K562 (cell line): ENCODE measurements around the gene BOC. TPM values are rescaled to one million over a fixed set of nuclear protein-coding genes. Genes with fewer than 3 reads are reported as not detected.
A peak's percentile ranks its signal among the peaks of the same experiment; 100 is the strongest.

Source experiments
- ATAC-seq: fragments of 200-7000 bp; cut with Tn5 transposase; 3 replicates; pipeline ENCODE4 v1.9.1; 2020; ENCODE audit warnings: moderate library complexity
- BruUV-seq: library from RNA; stranded (reverse); fragments of 400-500 nt; replicated peaks from 2 replicates; lab custom pipeline; 2021; lab: Mats Ljungman, UMichigan
- CTCF ChIA-PET: fragments of 300-600 bp; formaldehyde crosslinking; extraction: SDS; loops from one replicate; lab custom pipeline; 2021; ENCODE audit warnings: low intra/inter-chr PET ratio; lab: Yijun Ruan, JAX
- POLR2A ChIA-PET: fragments of 300-600, 350-650 bp; sonication (Branson Sonifier 250); formaldehyde crosslinking; extraction: SDS; loops from one replicate; lab custom pipeline; 2021; ENCODE audit warnings: antibody characterized with exemption, inconsistent platforms; lab: Yijun Ruan, JAX
- DNase-seq, 4 experiments: peaks; one replicate each; pipeline versions ENCODE4 v3.0.0 to v3.0.0-alpha.2; 2011 to 2018; ENCODE audit warnings: low spot score in 3 of 4, mixed read lengths in 3 of 4; ENCODE audit errors: extremely low read depth in 1 of 4
- FAIRE-seq: peaks from 2 replicates; lab custom pipeline; 2011; peaks lifted over from hg19 to GRCh38; lab: Jason Lieb, UNC
- H2AFZ ChIP-seq: 2 replicates; pipeline ENCODE4 v1.6.0; 2011; ENCODE audit warnings: low read depth, low read length, control low read depth, inconsistent platforms
- H3K27ac ChIP-seq: fragments of 200-600 bp; 3 replicates; pipeline ENCODE4 v1.8.0; 2011; ENCODE audit warnings: low read depth, mild to moderate bottlenecking, control low read depth, inconsistent platforms, low read length, moderate library complexity, mixed read lengths; ENCODE audit errors: extremely low read depth
- H3K27me3 ChIP-seq, 2 experiments: fragments of 300-600 bp in 1 of 2; 2 replicates in 1 of 2; 3 replicates in 1 of 2; pipeline versions ENCODE4 v1.6.0 to v1.8.0; 2011; ENCODE audit warnings: inconsistent platforms in 2 of 2, low read length in 2 of 2, mild to moderate bottlenecking in 1 of 2, mixed read lengths in 1 of 2, moderate library complexity in 1 of 2; ENCODE audit not compliant: control insufficient read depth in 2 of 2, insufficient read depth in 2 of 2
- H3K36me3 ChIP-seq: fragments of 300-600 bp; 3 replicates; pipeline ENCODE4 v1.8.0; 2011; ENCODE audit warnings: mild to moderate bottlenecking, low read length, inconsistent platforms; ENCODE audit not compliant: control insufficient read depth, insufficient read depth
- H3K4me1 ChIP-seq, 2 experiments: fragments of 200-600 bp in 1 of 2; replicated peaks in 1 of 2; 2 replicates in 1 of 2; 3 replicates in 1 of 2; pipeline versions ENCODE4 v1.5.1 to v1.8.0; 2011; ENCODE audit warnings: inconsistent platforms in 2 of 2, low read length in 2 of 2, mild to moderate bottlenecking in 1 of 2, mixed read lengths in 1 of 2, moderate library complexity in 1 of 2; ENCODE audit not compliant: control insufficient read depth in 2 of 2, insufficient read depth in 2 of 2
- H3K4me2 ChIP-seq: 2 replicates; pipeline ENCODE4 v1.6.1; 2011; ENCODE audit warnings: low read length, control low read depth, inconsistent platforms, mixed read lengths; ENCODE audit not compliant: insufficient read depth
- H3K4me3 ChIP-seq: fragments of 200-600 bp; sonication (generic), shearing (Covaris generic); 2 replicates; pipeline ENCODE4 v1.5.1; 2016; ENCODE audit warnings: control low read depth, inconsistent platforms
- H3K79me2 ChIP-seq: fragments of 200-600 bp; 3 replicates; pipeline ENCODE4 v1.8.0; 2011; ENCODE audit warnings: low read length, inconsistent platforms; ENCODE audit not compliant: control insufficient read depth, insufficient read depth
- H3K9ac ChIP-seq, 2 experiments: 2 replicates each; pipeline versions ENCODE4 v1.6.0 to v1.6.1; 2011; ENCODE audit warnings: low read depth in 2 of 2, low read length in 2 of 2, control low read depth in 1 of 2, inconsistent platforms in 1 of 2, mild to moderate bottlenecking in 1 of 2, mixed read lengths in 1 of 2; ENCODE audit not compliant: insufficient read depth in 1 of 2
- H3K9me1 ChIP-seq: one replicate; pipeline ENCODE4 v1.6.0; 2011; ENCODE audit warnings: inconsistent platforms, mild to moderate bottlenecking, low read length, moderate library complexity; ENCODE audit not compliant: control insufficient read depth, insufficient read depth
- H3K9me3 ChIP-seq: replicated peaks from 2 replicates; pipeline ENCODE4 v1.5.1; 2011; ENCODE audit warnings: low read depth, low read length, inconsistent platforms; ENCODE audit not compliant: control insufficient read depth, insufficient read depth
- H4K20me1 ChIP-seq: replicated peaks from 2 replicates; pipeline ENCODE4 v1.6.1; 2011; ENCODE audit warnings: low read length, inconsistent platforms, mixed read lengths; ENCODE audit not compliant: control insufficient read depth, insufficient read depth
- ZNF133 ChIP-seq: fragments of 250-450 bp; sonication (Bioruptor Pico); IDR thresholded peaks from 2 replicates; pipeline ENCODE4 v1.4.0; 2020; ENCODE audit warnings: mild to moderate bottlenecking
- whole genome bisulfite sequencing: fragments of 100-300 bp; shearing (Covaris generic); methylation state at CpG from one replicate; pipeline ENCODE4 v1.1.6; 2016; ENCODE audit warnings: low coverage, mixed read lengths; ENCODE audit not compliant: insufficient coverage; ENCODE audit errors: missing lambda C conversion rate; 5-methylcytosine and 5-hydroxymethylcytosine counted together
- in situ Hi-C: fragments of 300-500 bp; cut with MboI; formaldehyde crosslinking; loops from 4 replicates; pipeline ENCODE4 v1.15.0; 2018; ENCODE audit warnings: inconsistent platforms, mixed read lengths
- intact Hi-C: fragments of 100-400 bp; cut with micrococcal nuclease; formaldehyde crosslinking; loops from 2 replicates; pipeline ENCODE4 v1.14.2; 2022
- polyA plus RNA-seq, 8 experiments: library from polyadenylated mRNA; depleted of rRNA in 4 of 8; stranded (reverse) in 5 of 8; unstranded in 3 of 8; fragments of >200 nt; fragmentation: Nextera tagmentation in 2 of 8; fragmentation: Illumina TruSeq in 1 of 8; extraction: Ambion mirVana in 2 of 8; extraction: Trizol in 1 of 8; gene quantifications; 2 replicates each; pipeline versions ENCODE4 v1.2.1 to v1.2.3, GENCODE V29; 2011 to 2014; ENCODE audit warnings: inconsistent platforms in 1 of 8, missing spikeins in 1 of 8
- total RNA-seq, 7 experiments: library from RNA; depleted of rRNA in 6 of 7; stranded (reverse); fragments of >200 nt in 6 of 7; fragmentation: Illumina TruSeq in 2 of 7; extraction: Trizol in 2 of 7; gene quantifications; 2 replicates each; pipeline versions ENCODE4 v1.2.1 to v1.2.3, GENCODE V29; 2011 to 2021; ENCODE audit warnings: low replicate concordance in 1 of 7
- TF ChIP-seq, protein P1 (sequence below), 3 experiments: IDR thresholded peaks in 2 of 3; conservative IDR thresholded peaks in 1 of 3; 2 replicates each; pipeline ENCODE4 v1.5.1; 2011 to 2012; ENCODE audit warnings: low read length in 3 of 3, mild to moderate bottlenecking in 3 of 3, control low read depth in 2 of 3, improper control_type of control experiment in 1 of 3, inconsistent platforms in 1 of 3, low read depth in 1 of 3, mixed read lengths in 1 of 3, moderate library complexity in 1 of 3; ENCODE audit not compliant: insufficient read depth in 2 of 3

Gene BOC
- total and polyA plus RNA-seq, 9 of the 15 experiments (the other 6 are each of a cell fraction or from before 2014, with no cell fraction given): not detected

DNA sequence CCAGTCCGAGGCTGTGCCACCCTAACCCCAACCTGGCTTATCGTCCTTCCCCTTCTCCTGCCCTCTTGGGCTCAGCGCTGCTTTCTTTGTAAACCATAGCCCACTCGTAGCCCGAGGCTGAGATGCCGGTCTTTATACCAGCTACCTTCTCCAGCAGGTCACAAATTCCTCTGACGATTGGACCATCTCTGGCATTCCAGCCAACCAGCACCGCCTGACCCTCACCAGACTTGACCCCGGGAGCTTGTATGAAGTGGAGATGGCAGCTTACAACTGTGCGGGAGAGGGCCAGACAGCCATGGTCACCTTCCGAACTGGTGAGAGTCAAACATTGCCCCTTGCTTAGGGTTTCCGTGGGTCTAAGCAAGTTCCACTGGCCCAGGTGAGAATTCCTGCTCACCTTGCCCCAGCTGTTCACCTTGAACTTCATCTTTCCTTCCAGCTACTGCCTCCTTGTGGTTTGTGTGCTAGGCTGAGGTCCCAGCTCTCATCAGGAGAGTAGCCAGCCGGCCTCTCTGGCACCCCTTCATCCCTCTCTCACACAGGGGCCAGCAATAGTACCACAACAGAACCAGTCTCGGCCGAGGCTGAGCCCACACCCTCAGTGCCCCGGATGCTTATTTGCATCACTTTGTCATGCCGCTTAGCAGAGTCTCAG, 66.7 kb downstream of the BOC start:
- ChIA-PET POLR2A (no interaction called here), CTCF (no interaction called here)
- Histone ChIP-seq H3K4me2 (no peak overlapping the region), H3K4me1 (peaks cover 4 to 5% of the 10 kb centered on the region in 2 experiments; a peak in 3 of 5 replicates), H2AFZ (no peak overlapping the region), H3K36me3 (no peaks in the 10 kb centered on the region), H3K27ac (no peak overlapping the region), H3K9me1 (no peaks in the 10 kb centered on the region), H4K20me1 (no peaks in the 10 kb centered on the region), H3K4me3 (no peak overlapping the region), H3K9ac (no peak overlapping the region), H3K9me3 (no peaks in the 10 kb centered on the region), H3K79me2 (no peaks in the 10 kb centered on the region), H3K27me3 (peaks cover 7 to 54% of the 10 kb centered on the region in 2 experiments; a peak in 3 of 5 replicates)
- 6% methylated on average over 5 of the region's 17 CpGs for WGBS
- BruUV-seq: no TSS peak
- intact Hi-C loops: no loop called here
- no peak for DNase-seq
- TF ChIP-seq, protein P1, sequence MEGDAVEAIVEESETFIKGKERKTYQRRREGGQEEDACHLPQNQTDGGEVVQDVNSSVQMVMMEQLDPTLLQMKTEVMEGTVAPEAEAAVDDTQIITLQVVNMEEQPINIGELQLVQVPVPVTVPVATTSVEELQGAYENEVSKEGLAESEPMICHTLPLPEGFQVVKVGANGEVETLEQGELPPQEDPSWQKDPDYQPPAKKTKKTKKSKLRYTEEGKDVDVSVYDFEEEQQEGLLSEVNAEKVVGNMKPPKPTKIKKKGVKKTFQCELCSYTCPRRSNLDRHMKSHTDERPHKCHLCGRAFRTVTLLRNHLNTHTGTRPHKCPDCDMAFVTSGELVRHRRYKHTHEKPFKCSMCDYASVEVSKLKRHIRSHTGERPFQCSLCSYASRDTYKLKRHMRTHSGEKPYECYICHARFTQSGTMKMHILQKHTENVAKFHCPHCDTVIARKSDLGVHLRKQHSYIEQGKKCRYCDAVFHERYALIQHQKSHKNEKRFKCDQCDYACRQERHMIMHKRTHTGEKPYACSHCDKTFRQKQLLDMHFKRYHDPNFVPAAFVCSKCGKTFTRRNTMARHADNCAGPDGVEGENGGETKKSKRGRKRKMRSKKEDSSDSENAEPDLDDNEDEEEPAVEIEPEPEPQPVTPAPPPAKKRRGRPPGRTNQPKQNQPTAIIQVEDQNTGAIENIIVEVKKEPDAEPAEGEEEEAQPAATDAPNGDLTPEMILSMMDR (IDR thresholded peaks at IDR 0.05 in 2 of 3, conservative IDR thresholded peaks at IDR 0.05 in 1 of 3; ENCODE audit: insufficient read depth in 2 of 3, low read depth in 1 of 3, low read length in 3 of 3): 0 out of 6 replicates have a peak, but pooled peaks have one; percentile 1 to 14 (median 7)
- TF ChIP-seq ZNF133 (CRISPR knock-in tag): no peak
- FAIRE-seq: no peak
- ATAC-seq: no peak
- in situ Hi-C loops: loop anchor here (25.0 kb wide), 2 partner anchors 541 to 691 kb away; no protein-coding TSS in a partner anchor
